Parathyroid adenoma (tissue), 2 donors: ENCODE data around the gene MYPN.

Experiments used
- H2AFZ ChIP-seq: fragments of 300-600 bp; sonication (generic); one replicate; pipeline ENCODE4 v1.7.0; 2017; ENCODE audit warnings: antibody characterized with exemption, mild to moderate bottlenecking
- H3K27ac ChIP-seq: fragments of 300-600 bp; sonication (generic); one replicate; pipeline ENCODE4 v1.7.0; 2017
- H3K27me3 ChIP-seq: fragments of 300-600 bp; sonication (generic); one replicate; pipeline ENCODE4 v1.7.0; 2017; ENCODE audit warnings: low read length; ENCODE audit not compliant: control insufficient read depth, insufficient read depth
- H3K36me3 ChIP-seq: fragments of 300-600 bp; sonication (generic); one replicate; pipeline ENCODE4 v1.7.0; 2017; ENCODE audit warnings: low read length; ENCODE audit not compliant: control insufficient read depth, insufficient read depth
- H3K4me1 ChIP-seq: fragments of 300-600 bp; sonication (generic); one replicate; pipeline ENCODE4 v1.7.0; 2017; ENCODE audit warnings: control low read depth
- H3K4me2 ChIP-seq: fragments of 300-600 bp; sonication (generic); one replicate; pipeline ENCODE4 v1.7.0; 2017; ENCODE audit warnings: low read length
- H3K4me3 ChIP-seq: fragments of 300-600 bp; sonication (generic); one replicate; pipeline ENCODE4 v1.7.0; 2017; ENCODE audit warnings: low read depth, low read length
- H3K79me2 ChIP-seq: fragments of 300-600 bp; sonication (generic); one replicate; pipeline ENCODE4 v1.7.0; 2017; ENCODE audit warnings: control low read depth
- H3K9ac ChIP-seq: fragments of 300-600 bp; sonication (generic); one replicate; pipeline ENCODE4 v1.7.0; 2017; ENCODE audit warnings: mild to moderate bottlenecking
- H3K9me3 ChIP-seq: fragments of 300-600 bp; sonication (generic); one replicate; pipeline ENCODE4 v1.7.0; 2017; ENCODE audit warnings: low read length; ENCODE audit not compliant: control insufficient read depth
- CTCF ChIP-seq: fragments of 300-600 bp; sonication (generic); IDR thresholded peaks from one replicate; pipeline ENCODE4 v1.7.0; 2017; ENCODE audit warnings: antibody characterized with exemption, mild to moderate bottlenecking
- donor health status: primary hyperparathyroidism.

Gene MYPN

GRCh38 chr10:68090586-68090985 lies 18.7 kb upstream of the MYPN start:
- H3K27me3 ChIP-seq, result no peaks in the 10 kb centered on the region
- no peak overlapping the region for H3K9ac ChIP-seq
- H3K4me1 ChIP-seq, result no peaks in the 10 kb centered on the region
- no peaks in the 10 kb centered on the region for H3K9me3 ChIP-seq
- H2AFZ ChIP-seq, result no peak overlapping the region
- no peak for TF ChIP-seq CTCF
- H3K4me3 ChIP-seq, result no peak overlapping the region
- no peaks in the 10 kb centered on the region for H3K36me3 ChIP-seq
- H3K27ac ChIP-seq, result no peak overlapping the region
- H3K4me2 ChIP-seq, result no peak overlapping the region
- H3K79me2 ChIP-seq, result no peaks in the 10 kb centered on the region

GRCh38 chr10:68092512-68092911 lies 16.8 kb upstream of the MYPN start:
- H3K9ac ChIP-seq, result no peak overlapping the region
- H3K9me3 ChIP-seq, result no peaks in the 10 kb centered on the region
- no peaks in the 10 kb centered on the region for H3K4me1 ChIP-seq
- no peak overlapping the region for H2AFZ ChIP-seq
- H3K27ac ChIP-seq, result no peak overlapping the region
- H3K36me3 ChIP-seq, result no peaks in the 10 kb centered on the region
- H3K4me3 ChIP-seq, result no peak overlapping the region
- H3K4me2 ChIP-seq, result no peak overlapping the region
- no peak for TF ChIP-seq CTCF
- no peaks in the 10 kb centered on the region for H3K27me3 ChIP-seq
- H3K79me2 ChIP-seq, result no peaks in the 10 kb centered on the region

GRCh38 chr10:68095153-68095552 lies 14.1 kb upstream of the MYPN start:
- H3K79me2 ChIP-seq, result no peaks in the 10 kb centered on the region
- H3K4me1 ChIP-seq, result no peaks in the 10 kb centered on the region
- H3K9ac ChIP-seq, result no peak overlapping the region
- no peaks in the 10 kb centered on the region for H3K36me3 ChIP-seq
- no peak overlapping the region for H3K4me3 ChIP-seq
- no peak overlapping the region for H3K4me2 ChIP-seq
- no peak overlapping the region for H2AFZ ChIP-seq
- H3K27me3 ChIP-seq, result no peaks in the 10 kb centered on the region
- H3K9me3 ChIP-seq, result no peaks in the 10 kb centered on the region
- TF ChIP-seq CTCF, result no peak
- no peak overlapping the region for H3K27ac ChIP-seq

- H3K36me3 ChIP-seq, result no peaks in the 10 kb centered on the region
- H3K27ac ChIP-seq, result no peak overlapping the region
- H3K79me2 ChIP-seq, result no peaks in the 10 kb centered on the region
- H3K4me2 ChIP-seq, result no peak overlapping the region
- H3K4me3 ChIP-seq, result no peak overlapping the region
- H2AFZ ChIP-seq, result peak overlapping the region; percentile 23
- no peak overlapping the region for H3K9ac ChIP-seq
- no peaks in the 10 kb centered on the region for H3K4me1 ChIP-seq
- TF ChIP-seq CTCF, result no peak
- no peaks in the 10 kb centered on the region for H3K27me3 ChIP-seq
- H3K9me3 ChIP-seq, result no peaks in the 10 kb centered on the region
Observed at GRCh38 chr10:68096913-68097516, 12.3 kb upstream of the MYPN start.

- Histone ChIP-seq H3K79me2 (no peaks in the 10 kb centered on the region), H3K4me2 (no peak overlapping the region), H3K4me3 (no peak overlapping the region), H3K27me3 (no peaks in the 10 kb centered on the region), H3K4me1 (no peaks in the 10 kb centered on the region), H3K27ac (no peak overlapping the region), H2AFZ (no peak overlapping the region), H3K9me3 (no peaks in the 10 kb centered on the region), H3K36me3 (no peaks in the 10 kb centered on the region), H3K9ac (no peak overlapping the region)
- TF ChIP-seq CTCF, result no peak
Observed at GRCh38 chr10:68099736-68100135, 9.6 kb upstream of the MYPN start.
